Lower leg skin (tissue), 4 donors: ENCODE results near the gene DPP10. TPM values are rescaled to one million over a fixed set of nuclear protein-coding genes. Genes with fewer than 3 reads are reported as not detected.

Source experiments
- DNase-seq, 2 donors: peaks; one replicate each; pipeline ENCODE4 v3.0.0-alpha.2; 2019; ENCODE audit warnings: low spot score in 2 of 2
- H3K4me3 ChIP-seq: fragments of 200-600 bp; sonication (generic); 2 replicates; pipeline ENCODE4 v1.5.1; 2017; ENCODE audit warnings: mild to moderate bottlenecking, low read depth; ENCODE audit not compliant: poor library complexity, severe bottlenecking
- POLR2A ChIP-seq, 2 donors: fragments of 450-650 bp; IDR thresholded peaks; one replicate each; pipeline ENCODE4 v1.6.1; 2016 to 2017; ENCODE audit warnings: antibody characterized with exemption in 2 of 2, mild to moderate bottlenecking in 1 of 2, moderate library complexity in 1 of 2
- WGBS, 2 donors: methylation state at CpG; one replicate each; pipeline ENCODE4 v1.1.5; 2018; 5-methylcytosine and 5-hydroxymethylcytosine counted together
- intact Hi-C: fragments of 100-400 bp; cut with DNase I; formaldehyde crosslinking; loops from one replicate; pipeline ENCODE4 v1.15.0; 2023; ENCODE audit warnings: low total_unique reads
- total RNA-seq, 4 donors: library from RNA; depleted of rRNA; stranded (reverse); fragments of >200 nt; gene quantifications; one replicate each; pipeline ENCODE4 v1.1.0, GENCODE V29; 2016
- TF ChIP-seq, protein P1 (sequence below), 3 donors: fragments of 450-650 bp; IDR thresholded peaks; one replicate each; pipeline ENCODE4 v1.5.1; 2016; ENCODE audit warnings: antibody characterized with exemption in 3 of 3, mild to moderate bottlenecking in 3 of 3, moderate library complexity in 2 of 3

DPP10 gene
- total RNA-seq, 4 donors from 2014 or later = 1.1 TPM; not detected in 3

DNA sequence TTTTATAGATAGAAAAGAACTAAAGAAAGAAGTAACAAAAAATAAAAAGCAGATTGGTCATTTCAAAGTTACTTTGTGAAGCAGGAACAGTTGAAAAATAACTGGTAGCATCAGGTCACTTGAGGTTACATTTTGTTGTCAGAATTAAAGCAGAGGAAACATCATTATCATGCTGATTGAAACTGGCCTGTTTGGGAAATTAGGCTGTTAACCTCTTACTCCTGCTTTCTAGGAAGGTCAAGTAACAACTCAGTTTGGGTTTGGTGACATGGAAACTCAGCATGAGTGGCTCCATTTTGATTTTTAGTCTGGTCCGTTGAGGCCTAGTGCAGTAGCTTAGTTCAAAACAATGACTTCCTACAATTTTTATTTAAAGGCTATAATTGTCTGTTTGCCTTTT is 1383.5 kb downstream of the DPP10 start:
- no peak overlapping the region for H3K4me3 ChIP-seq
- intact Hi-C loops = no loop called here
- 77 to 95% methylated on average over 1 of the region's 1 CpG for whole genome bisulfite sequencing, 2 donors
- no peak for TF ChIP-seq POLR2A (IDR thresholded peaks at IDR 0.05)
- TF ChIP-seq, protein P1, sequence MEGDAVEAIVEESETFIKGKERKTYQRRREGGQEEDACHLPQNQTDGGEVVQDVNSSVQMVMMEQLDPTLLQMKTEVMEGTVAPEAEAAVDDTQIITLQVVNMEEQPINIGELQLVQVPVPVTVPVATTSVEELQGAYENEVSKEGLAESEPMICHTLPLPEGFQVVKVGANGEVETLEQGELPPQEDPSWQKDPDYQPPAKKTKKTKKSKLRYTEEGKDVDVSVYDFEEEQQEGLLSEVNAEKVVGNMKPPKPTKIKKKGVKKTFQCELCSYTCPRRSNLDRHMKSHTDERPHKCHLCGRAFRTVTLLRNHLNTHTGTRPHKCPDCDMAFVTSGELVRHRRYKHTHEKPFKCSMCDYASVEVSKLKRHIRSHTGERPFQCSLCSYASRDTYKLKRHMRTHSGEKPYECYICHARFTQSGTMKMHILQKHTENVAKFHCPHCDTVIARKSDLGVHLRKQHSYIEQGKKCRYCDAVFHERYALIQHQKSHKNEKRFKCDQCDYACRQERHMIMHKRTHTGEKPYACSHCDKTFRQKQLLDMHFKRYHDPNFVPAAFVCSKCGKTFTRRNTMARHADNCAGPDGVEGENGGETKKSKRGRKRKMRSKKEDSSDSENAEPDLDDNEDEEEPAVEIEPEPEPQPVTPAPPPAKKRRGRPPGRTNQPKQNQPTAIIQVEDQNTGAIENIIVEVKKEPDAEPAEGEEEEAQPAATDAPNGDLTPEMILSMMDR (IDR thresholded peaks at IDR 0.05) = no peak
- no peak for DNase-seq

DNA sequence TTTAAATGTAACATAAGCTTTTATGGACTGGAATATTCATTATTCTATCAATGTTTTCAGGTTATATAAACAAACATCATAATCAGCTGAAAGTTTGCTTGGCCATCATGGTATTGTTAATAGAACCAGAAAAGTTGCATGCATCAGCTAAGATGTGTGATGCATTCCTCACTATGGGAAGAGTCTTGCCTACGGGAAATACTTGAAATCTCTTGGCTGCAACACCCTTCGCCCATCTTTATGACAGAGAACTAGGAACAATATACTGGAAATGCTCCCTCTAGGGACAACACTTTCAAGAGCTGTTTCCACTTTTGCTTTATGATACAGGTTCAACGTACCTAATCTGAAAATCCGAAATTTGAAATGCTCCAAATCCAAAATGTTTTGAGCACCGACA is 1390.8 kb downstream of the DPP10 start:
- 64 to 68% methylated on average over 5 of the region's 5 CpGs for WGBS, 2 donors
- intact Hi-C loops = no loop called here

DNA sequence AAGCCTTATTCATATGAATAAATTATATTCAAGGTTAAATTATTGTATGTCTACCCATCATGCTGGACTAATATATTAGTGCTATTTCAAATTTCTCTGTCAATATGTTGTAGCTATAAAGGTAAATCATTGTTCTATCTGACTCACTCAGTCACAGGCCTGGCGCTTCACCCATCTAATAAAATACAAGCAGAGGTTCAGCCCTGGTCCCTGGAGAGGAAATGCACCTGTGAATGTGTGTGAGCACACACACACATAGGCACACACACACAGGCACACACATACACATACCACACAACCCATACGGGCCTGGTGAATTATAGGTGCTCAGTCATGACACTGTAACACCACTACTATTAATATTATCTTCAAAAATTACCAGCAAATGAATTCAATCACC is 1396.1 kb downstream of the DPP10 start:
- no peak for TF ChIP-seq POLR2A (IDR thresholded peaks at IDR 0.05)
- TF ChIP-seq, protein P1 (IDR thresholded peaks at IDR 0.05) = no peak
- WGBS, 2 donors = 78 to 86% methylated on average over 2 of the region's 2 CpGs
- intact Hi-C loops = no loop called here
- no peak for DNase-seq
- no peak overlapping the region for H3K4me3 ChIP-seq

More for the DNA sequence above, 1390.8 kb downstream of the DPP10 start:
- TF ChIP-seq, protein P1 (IDR thresholded peaks at IDR 0.05) = no peak
- TF ChIP-seq POLR2A (IDR thresholded peaks at IDR 0.05) = no peak
- DNase-seq = no peak
- H3K4me3 ChIP-seq = no peak overlapping the region

DNA sequence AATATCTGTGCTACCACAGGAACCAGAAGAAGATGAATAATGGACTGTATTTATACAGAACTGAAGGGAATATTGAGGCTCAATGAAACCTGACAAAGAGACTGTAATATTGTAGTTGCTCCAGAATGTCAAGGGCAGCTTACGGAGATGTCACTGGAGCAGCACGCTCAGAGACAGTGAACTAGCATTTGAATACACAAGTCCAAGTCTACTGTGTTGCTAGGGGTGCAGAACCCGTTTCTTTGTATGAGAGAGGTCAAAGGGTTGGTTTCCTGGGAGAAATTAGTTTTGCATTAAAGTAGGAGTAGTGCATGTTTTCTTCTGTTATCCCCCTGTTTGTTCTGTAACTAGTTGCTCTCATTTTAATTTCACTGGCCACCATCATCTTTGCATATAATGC is 1399.9 kb downstream of the DPP10 start:
- no peak overlapping the region for H3K4me3 ChIP-seq
- no peak for TF ChIP-seq POLR2A (IDR thresholded peaks at IDR 0.05)
- TF ChIP-seq, protein P1 (IDR thresholded peaks at IDR 0.05) = no peak
- DNase-seq = no peak
- WGBS, 2 donors = 85 to 89% methylated on average over 3 of the region's 3 CpGs
- intact Hi-C loops = no loop called here

DNA sequence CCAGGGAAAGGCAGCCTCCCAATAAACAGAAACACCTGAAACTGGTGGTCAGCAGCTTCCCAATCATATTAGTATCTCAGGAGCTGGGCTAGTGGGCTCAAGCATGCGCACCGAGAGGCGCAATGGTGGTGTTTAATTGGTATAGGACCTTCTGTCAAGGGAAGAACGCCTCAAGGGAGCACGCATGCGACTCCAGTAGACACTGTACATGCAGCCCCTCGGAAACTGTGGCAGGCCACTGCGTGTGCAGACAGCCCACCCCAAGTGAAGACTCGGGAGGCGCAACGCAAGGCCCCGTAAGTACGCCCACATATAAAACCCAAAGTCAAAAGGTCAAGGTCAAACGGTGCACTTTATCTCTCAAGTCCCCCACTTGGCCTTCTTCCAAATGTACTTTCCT is 1405.8 kb downstream of the DPP10 start:
- no peak overlapping the region for H3K4me3 ChIP-seq
- no peak for DNase-seq
- intact Hi-C loops = no loop called here
- TF ChIP-seq, protein P1 (IDR thresholded peaks at IDR 0.05) = no peak
- TF ChIP-seq POLR2A (IDR thresholded peaks at IDR 0.05) = no peak
- 90 to 94% methylated on average over 14 of the region's 14 CpGs for WGBS, 2 donors

DNA sequence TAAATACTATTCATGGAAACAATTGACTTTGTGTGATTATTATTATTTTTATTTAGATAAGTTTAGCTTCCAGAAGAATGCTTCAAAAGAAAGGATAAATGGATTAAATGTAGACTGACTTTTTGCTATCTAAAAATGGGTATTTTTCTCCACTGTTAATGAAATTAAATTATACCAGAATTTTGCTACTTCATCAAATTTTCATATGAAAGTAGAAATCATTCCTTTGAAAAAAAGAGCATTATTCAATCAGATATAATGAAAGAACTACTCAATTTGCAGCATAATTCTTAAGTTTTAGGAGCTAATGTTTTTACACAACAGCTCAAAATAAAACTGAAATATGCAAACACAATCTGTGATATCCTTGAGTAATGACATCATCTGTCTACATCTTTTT is 1424.6 kb downstream of the DPP10 start:
- no peak for TF ChIP-seq POLR2A (IDR thresholded peaks at IDR 0.05)
- intact Hi-C loops = no loop called here
- no peak for DNase-seq
- H3K4me3 ChIP-seq = no peak overlapping the region
